ENCODE results near the gene XRCC3.
"Not testable (repeated sequence)": the region's sequence is repeated elsewhere in the genome, so short reads cannot be mapped to it uniquely, and the experiment has no call there.

The XRCC3 gene

DNA sequence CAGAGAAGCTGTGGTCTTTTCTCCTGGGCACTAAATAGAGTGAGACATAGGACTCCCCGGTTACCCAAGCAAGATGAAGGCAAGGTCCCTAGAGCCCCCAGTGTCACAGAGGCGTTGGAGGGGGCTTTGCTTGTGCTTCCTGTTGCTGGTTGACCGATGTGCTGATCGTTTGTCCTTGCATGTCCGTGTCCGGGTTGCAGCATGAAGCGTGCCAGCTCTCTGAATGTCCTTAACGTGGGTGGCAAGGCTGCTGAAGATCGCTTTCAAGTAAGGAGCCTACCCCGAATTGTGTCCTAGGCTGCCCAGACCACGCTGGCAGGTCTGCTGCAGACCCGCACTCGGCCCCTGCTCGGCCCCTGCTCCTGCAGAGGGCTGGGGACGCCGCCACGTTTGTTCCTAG, 23.1 kb downstream of the XRCC3 start:
- DNase-seq: no peak

- not testable (repeated sequence) for DNase-seq
These were observed 23.6 kb downstream of the XRCC3 start for GRCh38 chr14:103691655-103692054.

DNA sequence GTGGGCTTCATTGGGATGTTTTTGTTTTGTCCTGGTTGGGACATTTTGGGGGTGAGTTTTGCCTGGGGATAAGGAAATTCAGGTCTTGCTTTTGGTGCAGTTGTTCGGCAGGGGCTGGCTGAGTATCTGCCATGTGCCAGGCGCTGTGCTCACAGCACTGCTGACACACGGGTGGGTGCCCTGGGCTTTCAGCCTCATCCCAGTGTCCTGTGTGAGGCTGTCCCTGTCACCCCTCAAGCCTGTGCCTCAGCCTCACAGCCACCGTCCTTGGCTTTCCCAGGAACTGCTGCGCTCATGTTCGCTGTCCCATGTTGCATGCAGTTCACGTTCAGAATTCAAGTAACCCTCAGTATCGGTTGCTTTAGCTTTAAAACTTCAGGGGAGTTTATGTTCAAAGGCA, 24.9 kb downstream of the XRCC3 start:
- DNase-seq: no peak

DNA sequence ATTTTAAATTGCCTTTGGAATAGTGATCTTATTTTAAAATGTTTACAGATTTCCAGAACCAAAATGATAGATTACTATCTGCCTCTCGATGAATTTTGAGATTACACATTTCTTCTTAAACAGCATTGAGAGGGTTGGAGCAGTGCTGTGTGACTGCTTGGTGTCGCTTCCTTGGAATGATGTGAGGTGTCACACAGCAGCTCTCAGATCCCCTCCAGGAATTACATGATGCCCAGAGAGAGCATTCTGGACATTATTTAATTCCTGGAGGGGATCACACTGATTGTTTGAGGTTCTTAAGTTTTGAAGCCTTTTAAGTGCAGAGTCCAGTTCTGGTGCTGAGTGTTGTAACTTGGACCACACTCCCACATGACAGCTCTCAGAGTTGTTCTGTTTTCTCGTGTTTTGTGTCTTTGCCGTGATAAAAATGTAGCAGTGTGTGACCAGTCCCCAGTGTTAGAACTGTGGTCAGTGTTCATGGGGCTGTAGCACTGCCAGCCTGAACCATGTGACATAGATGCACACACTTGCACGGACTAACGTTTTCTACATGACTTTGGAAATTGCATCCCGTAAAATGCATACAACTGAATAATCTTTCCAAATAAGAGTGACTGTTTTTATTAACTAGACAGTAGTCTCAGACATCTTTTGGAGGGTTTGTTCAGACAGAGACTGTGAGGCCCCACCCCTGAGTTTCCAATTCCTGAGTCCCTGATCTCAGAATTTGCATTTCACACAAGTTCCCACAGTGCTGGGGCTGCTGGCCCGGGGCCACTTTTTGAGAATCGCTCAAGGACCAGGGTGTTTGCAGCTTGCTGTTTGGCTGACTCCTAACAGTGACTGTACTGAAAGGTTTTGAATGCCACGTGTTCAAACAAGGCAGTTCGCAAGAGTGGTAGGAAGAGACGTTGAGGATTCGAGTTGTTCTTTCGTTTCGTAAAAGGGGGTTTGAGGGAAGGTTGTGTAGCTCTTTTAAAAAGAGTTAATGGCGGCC, 26.0 kb downstream of the XRCC3 start:
- DNase-seq: no peak

- DNase-seq: no peak
These were observed 26.8 kb downstream of the XRCC3 start for GRCh38 chr14:103688441-103688840.

GRCh38 chr14:103687712-103688111, 27.5 kb downstream of the XRCC3 start:
- DNase-seq: no peak

DNA sequence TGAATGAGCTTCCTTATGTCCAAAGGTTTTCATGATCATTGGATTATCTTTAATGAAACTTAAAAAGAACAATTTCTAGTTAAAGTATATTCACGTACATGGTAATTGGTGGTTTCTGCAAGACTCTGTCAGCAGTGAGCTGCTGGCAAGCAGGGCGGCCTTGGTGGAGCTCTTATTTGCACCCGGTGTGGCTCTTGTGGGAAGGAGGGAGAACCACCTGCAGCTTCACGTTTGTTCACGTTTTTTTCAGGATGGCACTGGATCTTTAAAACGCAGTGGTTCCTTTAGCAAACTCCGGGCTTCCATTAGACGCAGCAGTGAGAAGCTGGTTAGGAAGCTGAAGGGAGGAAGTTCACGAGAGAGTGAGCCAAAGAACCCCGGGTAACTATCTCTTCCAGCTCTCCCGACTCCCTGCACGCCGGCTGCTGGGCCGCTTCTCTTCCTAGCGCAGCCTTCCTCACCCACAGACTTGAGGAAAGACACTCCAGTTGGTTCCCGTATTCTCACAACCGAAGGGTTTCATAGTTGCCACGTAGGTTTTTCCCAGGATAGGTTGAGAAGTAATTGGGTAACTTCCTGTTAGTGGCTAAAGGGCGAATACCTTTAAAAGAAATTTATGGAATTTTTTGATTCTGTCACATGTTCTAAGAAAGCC, 28.3 kb downstream of the XRCC3 start:
- DNase-seq: no peak

GRCh38 chr14:103685276-103686211, 29.7 kb downstream of the XRCC3 start:
- DNase-seq: no peak

GRCh38 chr14:103684871-103685270, 30.4 kb downstream of the XRCC3 start:
- DNase-seq: no peak

DNA sequence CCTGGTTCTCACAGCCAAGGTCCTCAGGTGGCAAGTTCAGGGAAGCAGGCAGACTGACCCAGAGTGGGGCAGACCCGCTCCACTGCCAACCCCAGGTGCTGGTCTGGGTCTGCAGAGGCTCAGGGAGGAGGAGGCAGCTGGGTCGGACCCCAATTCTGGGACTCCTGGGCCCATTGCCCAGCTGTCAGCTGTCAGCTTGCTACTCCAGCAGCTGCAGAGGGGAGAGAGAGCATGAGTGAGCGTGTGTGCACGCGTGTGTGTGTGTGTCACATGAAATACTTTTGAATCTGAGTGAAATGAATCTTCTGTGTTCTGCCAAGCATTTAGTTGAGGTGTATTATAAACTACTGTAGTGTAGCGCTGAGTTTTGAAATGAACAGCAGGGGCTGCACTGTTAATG, 30.8 kb downstream of the XRCC3 start:
- DNase-seq: no peak

GRCh38 chr14:103683139-103683538, 32.1 kb downstream of the XRCC3 start:
- DNase-seq: no peak

DNA sequence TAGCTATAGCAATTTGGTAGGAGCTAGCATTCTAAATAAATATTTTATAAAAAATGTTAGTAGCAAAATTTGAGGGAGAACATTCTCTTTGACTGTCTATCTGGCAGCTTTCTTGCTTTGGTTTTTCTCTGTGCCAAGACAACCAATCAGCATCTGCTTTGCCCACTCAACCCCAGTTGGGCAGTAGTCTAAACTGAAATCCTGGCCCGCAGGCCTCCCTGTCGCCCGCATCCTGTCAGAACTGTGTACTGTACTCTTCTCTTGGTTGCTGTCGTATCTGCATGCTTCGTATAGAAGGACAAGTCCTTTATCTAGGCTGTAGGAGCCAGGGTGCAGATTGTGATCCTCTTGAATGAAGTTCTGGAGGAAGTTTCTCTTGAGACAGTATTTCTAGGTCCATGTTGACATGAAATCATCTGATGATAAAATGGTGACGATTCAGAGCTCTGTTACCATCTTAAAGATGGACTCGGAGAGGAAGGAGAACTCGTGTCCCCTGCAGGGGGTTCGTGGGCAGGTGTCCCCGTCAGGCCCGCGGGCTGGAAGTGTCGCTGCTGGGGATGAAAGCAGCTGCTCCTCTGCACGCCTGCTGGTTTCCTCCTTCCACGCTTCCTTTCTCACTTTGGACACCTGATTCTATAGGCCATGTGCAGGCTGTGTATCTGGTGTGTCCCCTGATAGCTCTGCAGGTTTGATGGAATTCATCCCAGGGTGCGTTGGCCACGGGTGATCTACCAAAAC, 34.6 kb downstream of the XRCC3 start:
- DNase-seq: no peak

DNA sequence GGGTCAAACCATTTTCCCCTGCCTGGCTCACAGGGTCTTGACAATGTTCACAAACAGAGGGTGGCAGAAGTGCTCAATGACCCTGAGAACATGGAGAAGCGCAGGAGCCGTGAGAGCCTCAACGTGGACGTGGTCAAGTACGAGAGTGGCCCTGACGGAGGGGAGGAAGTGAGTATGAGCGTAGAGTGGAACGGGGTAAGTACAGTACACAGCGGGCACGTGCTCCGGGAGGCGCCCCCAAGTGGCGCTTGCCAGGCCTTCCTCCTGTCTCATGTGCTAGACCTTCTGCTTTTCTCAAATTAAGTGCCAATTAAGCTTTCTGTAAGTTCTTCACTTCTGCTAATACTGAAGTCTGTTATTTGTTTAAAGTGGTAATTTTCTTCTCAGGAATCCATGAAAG, 35.9 kb downstream of the XRCC3 start:
- no peak for DNase-seq

DNA sequence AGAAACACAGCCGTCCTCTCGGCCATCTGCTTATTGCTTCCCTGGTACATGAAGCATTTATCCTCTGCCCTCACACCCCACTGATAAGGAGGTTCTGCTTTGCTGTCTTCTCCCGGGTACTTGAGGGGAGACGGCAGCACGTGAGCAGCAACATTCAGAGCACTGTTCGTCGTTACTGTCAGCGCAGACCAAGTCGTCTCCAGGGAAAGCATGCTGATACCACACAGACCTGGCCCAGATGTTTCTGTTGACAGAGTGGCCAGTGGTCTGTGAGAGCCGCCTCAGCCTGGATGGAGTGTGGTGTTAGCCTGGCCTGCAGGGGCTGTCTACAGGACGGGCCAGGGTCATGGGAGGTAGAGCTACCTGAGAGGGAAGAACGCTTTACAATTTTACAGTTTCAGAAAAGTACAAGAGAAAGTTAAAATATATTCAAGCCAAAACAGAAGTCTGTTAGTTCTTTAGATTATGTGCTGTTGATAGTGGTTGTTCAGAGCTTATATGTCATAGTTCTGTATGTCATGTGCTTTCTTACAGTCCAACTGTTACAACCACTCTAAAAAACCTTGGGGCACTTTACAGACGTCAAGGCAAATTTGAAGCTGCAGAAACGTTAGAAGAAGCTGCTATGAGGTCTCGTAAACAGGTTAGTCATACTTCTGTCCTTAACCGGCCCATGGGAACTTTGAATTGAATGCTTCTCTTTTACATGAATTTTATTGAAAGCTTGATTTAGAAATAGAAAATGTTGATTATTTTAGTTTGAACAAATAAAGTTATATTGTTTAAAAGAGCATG, 38.2 kb downstream of the XRCC3 start:
- no peak for DNase-seq

DNA sequence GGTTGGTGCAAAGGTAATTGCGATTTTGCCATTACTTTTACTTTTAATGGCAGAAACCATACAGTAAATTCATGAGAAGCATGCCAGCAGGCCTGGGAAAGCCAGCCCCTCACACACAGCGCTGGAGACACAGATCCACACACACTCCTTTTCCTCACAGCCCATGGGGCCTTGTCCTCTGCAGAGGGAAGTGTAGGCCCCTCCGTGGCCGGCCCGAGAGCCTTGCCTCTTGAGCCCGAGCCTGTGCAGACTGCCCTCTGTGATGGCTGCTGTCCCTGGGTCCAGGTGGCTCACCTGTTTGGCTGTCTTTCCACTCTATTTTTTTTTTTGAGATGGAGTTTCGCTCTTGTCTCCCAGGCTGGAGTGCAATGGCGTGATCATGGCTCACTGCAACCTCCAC, 39.3 kb downstream of the XRCC3 start:
- DNase-seq: no peak

DNA sequence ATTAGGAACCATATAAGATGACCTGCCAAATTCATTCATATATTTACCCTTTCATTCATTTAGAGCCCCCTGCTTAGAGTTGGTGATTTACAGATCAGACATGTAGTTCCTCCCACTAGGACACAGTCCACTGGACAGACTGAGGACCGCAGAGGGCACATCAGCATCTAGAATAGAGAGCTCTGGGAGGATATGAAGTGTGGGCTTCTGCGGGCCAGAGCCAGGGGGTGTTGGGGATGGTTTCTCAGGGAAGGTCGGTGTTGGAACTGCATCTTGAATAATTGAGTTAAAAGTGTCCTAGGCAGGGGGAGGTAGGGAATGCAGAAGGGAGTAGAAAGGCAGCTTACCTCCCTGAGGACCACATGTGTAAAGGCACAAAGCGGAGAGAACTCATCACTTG, 43.3 kb downstream of the XRCC3 start:
- no peak for DNase-seq

- DNase-seq: no peak
These were observed 45.9 kb downstream of the XRCC3 start for GRCh38 chr14:103669370-103669769.

- no peak for DNase-seq
These were observed 47.1 kb downstream of the XRCC3 start for GRCh38 chr14:103668117-103668516.

DNA sequence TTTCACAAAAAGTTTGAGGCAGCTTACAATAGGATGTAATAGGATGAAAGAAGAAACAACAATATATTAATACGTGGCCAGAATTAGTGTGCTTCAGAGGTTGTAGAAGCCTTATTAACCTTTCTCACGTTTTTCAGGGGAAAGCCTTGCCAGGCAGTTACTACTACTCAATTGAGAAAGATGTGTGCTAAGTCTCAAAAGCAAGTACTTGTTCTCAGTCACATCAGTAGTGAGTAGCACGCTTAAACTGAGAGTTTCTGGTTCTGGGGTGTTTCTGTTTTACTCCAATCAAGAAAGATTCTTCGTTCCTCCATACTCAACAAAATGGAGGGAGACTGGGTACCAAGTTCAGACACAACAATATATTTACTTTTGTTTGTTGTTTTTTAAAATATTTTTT, 47.6 kb downstream of the XRCC3 start:
- DNase-seq: no peak

DNA sequence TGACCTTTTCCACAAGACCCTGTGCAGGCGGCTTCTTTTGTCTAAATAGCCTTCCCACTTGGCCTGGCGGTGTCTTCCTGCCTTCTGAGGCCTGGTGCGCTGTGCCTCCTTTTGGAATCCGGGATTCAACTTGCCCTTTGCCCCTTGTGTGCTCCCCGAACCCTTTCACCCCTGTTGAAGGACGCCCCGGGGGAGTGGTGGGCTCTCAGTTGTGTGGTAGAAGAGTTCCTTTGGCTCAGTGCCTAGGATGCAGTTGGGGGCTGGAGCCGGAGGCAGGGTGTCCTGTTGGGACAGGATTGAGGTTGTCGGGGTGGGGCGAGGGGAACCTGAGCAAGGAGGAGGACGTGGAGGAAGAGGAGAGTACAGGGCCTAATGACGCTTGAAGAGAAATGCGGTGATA, 51.7 kb downstream of the XRCC3 start:
- DNase-seq: no peak

DNA sequence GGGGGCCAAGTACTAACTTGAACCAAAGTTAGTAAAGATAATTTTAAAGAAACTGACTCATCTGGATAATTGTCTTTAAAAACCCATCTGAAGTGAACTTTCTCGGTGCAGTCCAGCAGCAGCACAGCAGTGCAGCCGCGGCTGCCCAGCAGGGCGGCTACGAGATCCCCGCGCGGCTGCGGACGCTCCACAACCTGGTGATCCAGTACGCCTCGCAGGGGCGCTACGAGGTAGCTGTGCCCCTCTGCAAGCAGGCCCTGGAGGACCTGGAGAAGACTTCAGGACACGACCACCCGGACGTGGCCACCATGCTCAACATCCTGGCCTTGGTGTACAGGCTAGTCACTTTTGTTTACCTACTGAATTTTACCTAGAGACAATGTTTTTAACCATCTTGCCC, 52.7 kb downstream of the XRCC3 start:
- no peak for DNase-seq

DNA sequence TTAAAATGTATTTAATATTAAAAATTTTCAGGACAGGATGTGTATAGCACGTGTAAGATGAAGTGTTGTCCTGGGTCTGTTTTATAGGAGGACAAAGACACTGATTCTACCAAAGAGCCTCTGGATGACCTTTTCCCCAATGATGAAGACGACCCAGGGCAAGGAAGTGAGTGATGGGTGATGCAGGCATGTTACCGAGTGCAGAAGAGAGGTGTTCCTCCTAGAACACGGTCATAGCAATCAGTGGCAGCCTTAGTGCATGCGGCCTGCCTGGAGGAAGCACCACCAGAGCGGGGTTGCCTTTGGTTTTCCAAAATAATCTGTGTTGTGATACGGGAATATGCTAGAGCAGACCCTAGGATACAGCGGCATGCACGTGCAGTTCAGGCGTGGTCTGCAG, 53.2 kb downstream of the XRCC3 start:
- DNase-seq: no peak
